HCT116 (cell line): ENCODE results near the gene CLEC4A.

ENCODE experiments used
- EZH2phosphoT487 ChIP-seq: fragments of 200-600 bp; IDR thresholded peaks from 2 replicates; pipeline ENCODE4 v1.6.1; 2018; ENCODE audit warnings: antibody characterized with exemption, borderline replicate concordance
- SRF ChIP-seq: IDR thresholded peaks from 2 replicates; pipeline ENCODE4 v1.6.1; 2012; ENCODE audit warnings: low read depth
- YY1 ChIP-seq: IDR thresholded peaks from 2 replicates; pipeline ENCODE4 v1.6.1; 2011; ENCODE audit warnings: low read length, low read depth, moderate library complexity, mild to moderate bottlenecking; ENCODE audit not compliant: insufficient replicate concordance; ENCODE audit errors: extremely low read depth
- TF ChIP-seq, protein P1 (sequence below): IDR thresholded peaks from 2 replicates; pipeline ENCODE4 v1.6.1; 2012
- TF ChIP-seq, protein P2 (sequence below), 3 experiments: fragments of 200-600 bp in 1 of 3; sonication (generic) in 1 of 3; IDR thresholded peaks in 2 of 3; conservative IDR thresholded peaks in 1 of 3; 2 replicates each; pipeline ENCODE4 v1.5.1; 2012 to 2017; ENCODE audit warnings: low read depth in 2 of 3, low read length in 2 of 3, antibody characterized with exemption in 1 of 3, borderline replicate concordance in 1 of 3, control low read depth in 1 of 3, mild to moderate bottlenecking in 1 of 3, mixed read lengths in 1 of 3, mixed run types in 1 of 3, moderate library complexity in 1 of 3; ENCODE audit not compliant: insufficient read depth in 1 of 3
- TF ChIP-seq, protein P3 (sequence below): IDR thresholded peaks from 2 replicates; pipeline ENCODE4 v1.6.1; 2012; ENCODE audit warnings: low read depth

DNA sequence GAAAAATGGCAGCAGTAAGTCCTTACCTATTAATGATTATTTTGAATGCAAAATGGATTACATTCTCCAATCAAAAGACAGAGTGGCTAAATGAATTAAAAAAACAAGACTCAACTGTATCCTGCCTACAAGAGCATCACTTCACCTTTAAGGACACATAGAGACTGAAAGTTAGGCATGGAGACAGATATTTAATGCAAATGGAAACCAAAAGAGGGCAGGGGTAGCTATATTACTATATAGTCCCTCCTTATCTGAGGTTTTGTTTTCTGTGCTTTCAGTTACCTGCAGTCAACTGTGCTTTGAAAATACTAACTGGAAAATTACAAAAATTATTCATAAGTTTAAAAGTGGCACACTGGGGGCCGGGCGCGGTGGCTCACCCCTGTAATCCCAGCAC lies 24.2 kb upstream of the CLEC4A start:
- TF ChIP-seq, protein P1, sequence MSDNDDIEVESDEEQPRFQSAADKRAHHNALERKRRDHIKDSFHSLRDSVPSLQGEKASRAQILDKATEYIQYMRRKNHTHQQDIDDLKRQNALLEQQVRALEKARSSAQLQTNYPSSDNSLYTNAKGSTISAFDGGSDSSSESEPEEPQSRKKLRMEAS: no peak
- TF ChIP-seq, protein P2, sequence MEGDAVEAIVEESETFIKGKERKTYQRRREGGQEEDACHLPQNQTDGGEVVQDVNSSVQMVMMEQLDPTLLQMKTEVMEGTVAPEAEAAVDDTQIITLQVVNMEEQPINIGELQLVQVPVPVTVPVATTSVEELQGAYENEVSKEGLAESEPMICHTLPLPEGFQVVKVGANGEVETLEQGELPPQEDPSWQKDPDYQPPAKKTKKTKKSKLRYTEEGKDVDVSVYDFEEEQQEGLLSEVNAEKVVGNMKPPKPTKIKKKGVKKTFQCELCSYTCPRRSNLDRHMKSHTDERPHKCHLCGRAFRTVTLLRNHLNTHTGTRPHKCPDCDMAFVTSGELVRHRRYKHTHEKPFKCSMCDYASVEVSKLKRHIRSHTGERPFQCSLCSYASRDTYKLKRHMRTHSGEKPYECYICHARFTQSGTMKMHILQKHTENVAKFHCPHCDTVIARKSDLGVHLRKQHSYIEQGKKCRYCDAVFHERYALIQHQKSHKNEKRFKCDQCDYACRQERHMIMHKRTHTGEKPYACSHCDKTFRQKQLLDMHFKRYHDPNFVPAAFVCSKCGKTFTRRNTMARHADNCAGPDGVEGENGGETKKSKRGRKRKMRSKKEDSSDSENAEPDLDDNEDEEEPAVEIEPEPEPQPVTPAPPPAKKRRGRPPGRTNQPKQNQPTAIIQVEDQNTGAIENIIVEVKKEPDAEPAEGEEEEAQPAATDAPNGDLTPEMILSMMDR (IDR thresholded peaks at IDR 0.05 in 2 of 3, conservative IDR thresholded peaks at IDR 0.05 in 1 of 3; ENCODE audit: borderline replicate concordance in 1 of 3, insufficient read depth in 1 of 3, low read depth in 2 of 3, low read length in 2 of 3): no peak
- TF ChIP-seq YY1 (no peak), SRF (no peak), EZH2phosphoT487 (no peak)
- TF ChIP-seq, protein P3, sequence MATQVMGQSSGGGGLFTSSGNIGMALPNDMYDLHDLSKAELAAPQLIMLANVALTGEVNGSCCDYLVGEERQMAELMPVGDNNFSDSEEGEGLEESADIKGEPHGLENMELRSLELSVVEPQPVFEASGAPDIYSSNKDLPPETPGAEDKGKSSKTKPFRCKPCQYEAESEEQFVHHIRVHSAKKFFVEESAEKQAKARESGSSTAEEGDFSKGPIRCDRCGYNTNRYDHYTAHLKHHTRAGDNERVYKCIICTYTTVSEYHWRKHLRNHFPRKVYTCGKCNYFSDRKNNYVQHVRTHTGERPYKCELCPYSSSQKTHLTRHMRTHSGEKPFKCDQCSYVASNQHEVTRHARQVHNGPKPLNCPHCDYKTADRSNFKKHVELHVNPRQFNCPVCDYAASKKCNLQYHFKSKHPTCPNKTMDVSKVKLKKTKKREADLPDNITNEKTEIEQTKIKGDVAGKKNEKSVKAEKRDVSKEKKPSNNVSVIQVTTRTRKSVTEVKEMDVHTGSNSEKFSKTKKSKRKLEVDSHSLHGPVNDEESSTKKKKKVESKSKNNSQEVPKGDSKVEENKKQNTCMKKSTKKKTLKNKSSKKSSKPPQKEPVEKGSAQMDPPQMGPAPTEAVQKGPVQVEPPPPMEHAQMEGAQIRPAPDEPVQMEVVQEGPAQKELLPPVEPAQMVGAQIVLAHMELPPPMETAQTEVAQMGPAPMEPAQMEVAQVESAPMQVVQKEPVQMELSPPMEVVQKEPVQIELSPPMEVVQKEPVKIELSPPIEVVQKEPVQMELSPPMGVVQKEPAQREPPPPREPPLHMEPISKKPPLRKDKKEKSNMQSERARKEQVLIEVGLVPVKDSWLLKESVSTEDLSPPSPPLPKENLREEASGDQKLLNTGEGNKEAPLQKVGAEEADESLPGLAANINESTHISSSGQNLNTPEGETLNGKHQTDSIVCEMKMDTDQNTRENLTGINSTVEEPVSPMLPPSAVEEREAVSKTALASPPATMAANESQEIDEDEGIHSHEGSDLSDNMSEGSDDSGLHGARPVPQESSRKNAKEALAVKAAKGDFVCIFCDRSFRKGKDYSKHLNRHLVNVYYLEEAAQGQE: no peak
